ENCODE data around the gene RUNX3.

DNA sequence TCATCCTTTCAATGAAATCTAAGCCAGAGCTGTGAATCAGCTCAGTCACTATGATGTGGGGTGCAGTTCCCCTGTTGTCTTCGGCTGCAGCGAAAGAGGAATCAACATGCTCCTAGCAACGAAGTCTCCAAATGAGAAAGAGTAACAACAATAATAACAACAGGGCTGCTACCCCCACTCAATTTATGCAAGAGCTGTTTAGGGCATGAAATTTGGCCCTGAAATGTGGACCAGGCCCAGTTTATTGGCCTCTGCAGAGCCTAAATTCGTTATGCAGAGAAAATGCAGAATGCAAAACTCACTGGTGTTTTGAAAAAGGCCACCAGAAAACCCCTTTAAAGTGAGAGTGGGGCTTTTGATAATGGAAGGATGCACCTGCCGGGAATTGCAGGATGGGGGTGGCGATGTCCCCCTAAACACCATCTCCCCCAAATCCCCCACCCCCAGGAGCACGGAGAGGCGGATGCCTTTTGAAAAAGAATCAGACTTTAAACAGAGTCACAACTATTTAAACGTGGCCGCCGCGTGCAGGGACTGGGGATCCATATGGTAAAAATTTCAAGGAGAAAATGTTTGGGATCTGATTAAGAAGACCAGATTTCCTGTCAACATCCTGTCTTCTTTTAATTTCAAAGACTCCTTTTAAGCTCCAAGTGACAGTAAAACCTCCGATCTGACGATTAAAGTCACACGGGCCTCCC lies 1.9 kb downstream of the RUNX3 start:
- TF ChIP-seq CTCF (optimal IDR thresholded peaks at IDR 0.05 in 1 of 3, IDR thresholded peaks at IDR 0.05 in 1 of 3, conservative IDR thresholded peaks at IDR 0.05 in 1 of 3; ENCODE audit: extremely low read depth in 1 of 3, insufficient read depth in 2 of 3, low read length in 3 of 3) = no peak
- TF ChIP-seq EZH2 (IDR thresholded peaks at IDR 0.05; ENCODE audit: low read length) = no peak

Measured in keratinocyte (primary cell).